Skeletal muscle tissue (tissue), 4 donors: ENCODE measurements around the gene TENM4. TPM values are rescaled to one million over a fixed set of nuclear protein-coding genes. Genes with fewer than 3 reads are reported as not detected.
"Not testable (repeated sequence)": the region's sequence is repeated elsewhere in the genome, so short reads cannot be mapped to it uniquely, and the experiment has no call there.

Experiments
- H3K27ac ChIP-seq: one replicate; pipeline ENCODE4 v1.7.0; 2013; ENCODE audit warnings: mild to moderate bottlenecking, low read depth, low read length, inconsistent platforms
- H3K27me3 ChIP-seq, 3 donors: one replicate each; pipeline ENCODE4 v1.7.0; 2013; ENCODE audit warnings: low read length in 3 of 3; ENCODE audit not compliant: control insufficient read depth in 3 of 3, insufficient read depth in 3 of 3
- H3K36me3 ChIP-seq, 3 donors: one replicate each; pipeline ENCODE4 v1.7.0; 2013; ENCODE audit warnings: low read length in 3 of 3; ENCODE audit not compliant: control insufficient read depth in 3 of 3, insufficient read depth in 3 of 3
- H3K4me1 ChIP-seq, 3 donors: one replicate each; pipeline ENCODE4 v1.7.0; 2013; ENCODE audit warnings: low read length in 3 of 3, mild to moderate bottlenecking in 3 of 3; ENCODE audit not compliant: control insufficient read depth in 3 of 3, insufficient read depth in 3 of 3
- H3K4me3 ChIP-seq, 3 donors: one replicate each; pipeline ENCODE4 v1.7.0; 2013; ENCODE audit warnings: low read length in 3 of 3
- H3K9ac ChIP-seq, 3 donors: one replicate each; pipeline ENCODE4 v1.7.0; 2013; ENCODE audit warnings: low read length in 3 of 3, mild to moderate bottlenecking in 3 of 3, moderate library complexity in 2 of 3, low read depth in 1 of 3
- H3K9me3 ChIP-seq, 3 donors: one replicate each; pipeline ENCODE4 v1.7.0; 2013; ENCODE audit warnings: low read length in 3 of 3; ENCODE audit not compliant: control insufficient read depth in 3 of 3
- total RNA-seq: library from RNA; depleted of rRNA; stranded (reverse); fragments of >200 nt; gene quantifications from one replicate; pipeline ENCODE4 v1.2.3, GENCODE V29; 2014
- donor health status: Osteomylitis.

The TENM4 gene
- total RNA-seq, 1 donor from 2014 or later = 18.3 TPM

DNA sequence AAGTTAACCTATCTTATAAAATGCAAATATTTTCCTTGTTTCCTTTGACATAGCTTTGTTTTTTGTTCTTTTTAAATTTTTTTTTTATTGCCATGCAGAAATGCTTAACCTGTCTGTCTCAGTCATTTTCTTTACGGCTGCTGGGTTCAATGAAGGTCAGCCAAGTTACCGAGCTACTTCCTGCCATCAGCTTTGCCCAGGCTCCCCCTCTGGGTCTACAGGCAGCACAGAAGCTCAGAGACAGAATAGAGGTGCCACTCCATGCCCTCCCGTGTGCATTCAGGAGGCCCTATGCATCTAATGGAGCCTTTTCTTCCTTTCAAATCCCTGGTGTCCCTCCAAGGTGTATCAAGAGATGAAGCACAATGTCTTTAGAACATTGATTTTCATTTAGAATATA is 455.2 kb downstream of the TENM4 start:
- Histone ChIP-seq H3K9me3 (no peaks in the 10 kb centered on the region), H3K9ac (no peak overlapping the region), H3K36me3 (no peaks in the 10 kb centered on the region), H3K27ac (no peak overlapping the region), H3K4me3 (no peak overlapping the region), H3K4me1 (no peaks in the 10 kb centered on the region), H3K27me3 (no peaks in the 10 kb centered on the region)

DNA sequence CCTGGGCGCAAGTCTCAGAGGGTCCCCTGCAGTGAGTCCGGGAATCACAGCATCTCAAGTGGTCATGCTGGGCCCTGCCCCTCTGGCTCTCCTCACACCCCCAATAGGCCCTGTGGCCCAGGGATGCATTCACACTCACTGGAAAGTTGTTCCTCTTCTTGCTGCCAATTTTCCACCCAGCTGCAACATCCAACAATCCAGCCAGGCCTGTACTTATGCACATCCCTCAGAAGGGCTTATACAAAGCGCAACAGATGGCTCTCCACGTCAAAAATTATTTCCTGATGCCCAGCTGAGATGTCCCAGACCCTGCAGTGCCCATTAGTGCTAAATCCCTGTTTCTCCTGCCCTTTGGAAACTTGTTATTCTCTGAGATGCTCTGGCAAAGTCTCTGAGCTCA is 458.4 kb downstream of the TENM4 start:
- Histone ChIP-seq H3K9me3 (no peaks in the 10 kb centered on the region), H3K27ac (no peak overlapping the region), H3K4me3 (no peak overlapping the region), H3K36me3 (no peaks in the 10 kb centered on the region), H3K27me3 (no peaks in the 10 kb centered on the region), H3K4me1 (no peaks in the 10 kb centered on the region), H3K9ac (no peak overlapping the region)

DNA sequence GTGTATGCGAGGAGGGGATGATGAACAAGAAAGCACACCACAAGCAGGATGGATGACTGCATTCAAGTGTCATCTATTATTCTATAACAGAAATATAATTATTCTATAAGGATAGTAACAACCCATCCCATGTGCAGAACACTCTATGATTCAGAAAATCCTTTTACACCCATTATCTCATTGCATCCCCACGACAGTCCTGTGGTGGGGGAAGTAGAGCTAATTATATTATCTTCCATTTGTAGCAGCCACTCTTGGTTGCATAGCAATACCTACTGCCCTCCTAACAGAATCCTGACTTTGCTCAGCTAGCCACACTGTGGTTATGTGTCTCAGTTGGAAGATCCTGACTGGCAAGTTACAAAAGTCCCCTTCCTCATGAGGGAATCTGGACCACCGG is 459.7 kb downstream of the TENM4 start:
- no peak overlapping the region for H3K4me3 ChIP-seq
- H3K9me3 ChIP-seq = no peaks in the 10 kb centered on the region
- no peaks in the 10 kb centered on the region for H3K36me3 ChIP-seq
- no peaks in the 10 kb centered on the region for H3K4me1 ChIP-seq
- H3K27me3 ChIP-seq = no peaks in the 10 kb centered on the region
- H3K27ac ChIP-seq = no peak overlapping the region
- no peak overlapping the region for H3K9ac ChIP-seq

- Histone ChIP-seq H3K4me1 (no peaks in the 10 kb centered on the region), H3K9ac (no peak overlapping the region), H3K4me3 (no peak overlapping the region), H3K36me3 (no peaks in the 10 kb centered on the region), H3K9me3 (no peaks in the 10 kb centered on the region), H3K27me3 (no peaks in the 10 kb centered on the region), H3K27ac (no peak overlapping the region)
Measured at GRCh38 chr11:78978831-78979230, 462.0 kb downstream of the TENM4 start.

DNA sequence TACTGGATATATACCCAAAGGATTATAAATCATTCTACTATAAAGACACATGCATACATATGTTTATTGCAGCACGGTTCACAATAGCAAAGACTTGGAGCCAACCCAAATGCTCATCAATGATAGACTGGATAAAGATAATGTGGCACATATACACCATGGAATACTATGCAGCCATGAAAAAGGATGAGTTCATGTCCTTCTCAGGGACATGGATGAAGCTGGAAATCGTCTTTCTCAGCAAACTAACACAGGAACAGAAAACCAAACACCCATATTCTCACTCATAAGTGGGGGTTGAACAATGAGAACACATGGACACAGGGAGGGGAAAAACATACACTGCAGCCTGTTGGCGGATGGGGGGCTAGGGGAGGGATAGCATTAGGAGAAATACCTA is 463.0 kb downstream of the TENM4 start:
- not testable (repeated sequence) for H3K9ac ChIP-seq, H3K4me1 ChIP-seq

DNA sequence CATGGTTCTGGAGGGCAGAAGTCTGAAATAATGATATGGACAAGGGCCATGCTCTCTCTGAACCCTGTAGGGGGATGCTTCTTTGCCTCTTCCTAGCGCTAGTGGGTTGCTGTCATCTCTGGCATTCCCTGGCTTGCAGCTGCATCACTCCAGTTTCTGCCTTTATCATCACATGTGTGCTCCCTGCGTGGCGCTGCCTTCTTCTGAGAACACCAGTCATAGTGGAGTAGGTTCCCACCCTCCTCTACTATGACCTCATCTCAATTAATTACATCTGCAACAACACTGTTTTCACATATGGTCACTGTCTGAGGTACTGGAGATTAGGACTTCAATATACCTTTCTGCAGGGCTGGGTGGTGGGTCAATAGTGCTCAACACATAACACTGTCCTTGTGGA is 463.8 kb downstream of the TENM4 start:
- Histone ChIP-seq H3K27ac (no peak overlapping the region), H3K27me3 (no peaks in the 10 kb centered on the region), H3K36me3 (no peaks in the 10 kb centered on the region), H3K4me3 (no peak overlapping the region), H3K9ac (no peak overlapping the region), H3K9me3 (no peaks in the 10 kb centered on the region), H3K4me1 (no peaks in the 10 kb centered on the region)

More for the DNA sequence above, 463.0 kb downstream of the TENM4 start:
- not testable (repeated sequence) for H3K9me3 ChIP-seq, H3K27ac ChIP-seq, H3K27me3 ChIP-seq, H3K4me3 ChIP-seq, H3K36me3 ChIP-seq

DNA sequence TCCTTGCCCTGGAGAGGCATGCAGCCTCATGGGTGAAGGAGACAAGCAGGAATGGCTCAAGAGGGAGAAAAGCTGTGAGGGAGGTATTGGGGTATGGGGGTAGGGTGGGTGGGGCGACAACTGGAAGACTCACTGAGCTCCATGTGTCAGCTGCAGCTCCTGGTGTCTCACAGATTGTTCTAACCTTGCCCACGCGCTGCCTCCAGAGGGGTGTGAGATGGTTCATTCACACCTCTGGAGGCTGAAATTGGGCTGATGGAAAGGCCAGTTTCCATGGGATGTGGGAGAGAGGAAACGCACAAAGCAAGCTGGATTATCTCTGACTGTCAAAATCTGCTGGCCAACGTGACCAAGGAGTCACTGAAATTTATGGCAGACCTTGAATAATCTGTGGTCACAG is 465.7 kb downstream of the TENM4 start:
- no peak overlapping the region for H3K27ac ChIP-seq
- no peak overlapping the region for H3K9ac ChIP-seq
- H3K36me3 ChIP-seq = no peaks in the 10 kb centered on the region
- H3K27me3 ChIP-seq = no peaks in the 10 kb centered on the region
- H3K4me1 ChIP-seq = no peaks in the 10 kb centered on the region
- no peaks in the 10 kb centered on the region for H3K9me3 ChIP-seq
- H3K4me3 ChIP-seq = no peak overlapping the region

- no peak overlapping the region for H3K4me3 ChIP-seq
- H3K9me3 ChIP-seq = no peaks in the 10 kb centered on the region
- H3K9ac ChIP-seq = no peak overlapping the region
- H3K27me3 ChIP-seq = no peaks in the 10 kb centered on the region
- H3K27ac ChIP-seq = no peak overlapping the region
- no peaks in the 10 kb centered on the region for H3K4me1 ChIP-seq
- no peaks in the 10 kb centered on the region for H3K36me3 ChIP-seq
Measured at GRCh38 chr11:78973876-78974275, 467.0 kb downstream of the TENM4 start.

- no peak overlapping the region for H3K4me3 ChIP-seq
- H3K27me3 ChIP-seq = no peaks in the 10 kb centered on the region
- H3K4me1 ChIP-seq = no peaks in the 10 kb centered on the region
- no peaks in the 10 kb centered on the region for H3K36me3 ChIP-seq
- H3K9ac ChIP-seq = no peak overlapping the region
- H3K27ac ChIP-seq = no peak overlapping the region
- H3K9me3 ChIP-seq = no peaks in the 10 kb centered on the region
Measured at GRCh38 chr11:78972590-78972989, 468.2 kb downstream of the TENM4 start.

DNA sequence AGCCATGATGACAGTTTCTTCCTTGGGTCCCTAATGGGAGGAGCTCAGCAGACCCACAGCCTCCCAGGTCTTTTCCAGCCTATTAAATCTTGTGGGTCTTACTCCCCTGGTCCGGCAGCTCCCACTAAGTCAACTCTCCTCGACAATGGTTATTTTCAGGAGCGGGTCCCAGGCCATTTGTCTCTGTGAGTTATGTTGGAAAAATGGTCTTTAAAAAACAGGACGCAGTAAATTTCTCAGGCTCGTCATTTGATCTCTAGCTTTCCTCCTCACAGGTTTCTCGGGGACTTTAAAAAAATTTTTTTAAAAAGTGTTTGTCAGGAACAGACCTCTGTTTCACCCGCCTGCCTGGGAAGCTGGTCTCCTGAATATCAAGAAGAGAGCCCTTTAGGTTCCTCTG is 468.7 kb downstream of the TENM4 start:
- H3K4me1 ChIP-seq = no peaks in the 10 kb centered on the region
- H3K4me3 ChIP-seq = no peak overlapping the region
- no peak overlapping the region for H3K9ac ChIP-seq
- H3K9me3 ChIP-seq = no peaks in the 10 kb centered on the region
- no peak overlapping the region for H3K27ac ChIP-seq
- no peaks in the 10 kb centered on the region for H3K36me3 ChIP-seq
- peaks cover 0 to 2% (median 0%) of the 10 kb centered on the region in 3 donors for H3K27me3 ChIP-seq

GRCh38 chr11:78967811-78968210 is 473.0 kb downstream of the TENM4 start:
- H3K9me3 ChIP-seq = no peaks in the 10 kb centered on the region
- no peak overlapping the region for H3K4me3 ChIP-seq
- H3K36me3 ChIP-seq = no peaks in the 10 kb centered on the region
- no peaks in the 10 kb centered on the region for H3K4me1 ChIP-seq
- peaks cover 0 to 6% (median 0%) of the 10 kb centered on the region in 3 donors for H3K27me3 ChIP-seq
- no peak overlapping the region for H3K27ac ChIP-seq
- H3K9ac ChIP-seq = no peak overlapping the region
